ENCODE measurements around the gene CNOT6. TPM values are rescaled to one million over a fixed set of nuclear protein-coding genes. Genes with fewer than 3 reads are reported as not detected.
A peak's percentile ranks its signal among the peaks of the same experiment; 100 is the strongest.
"Not testable (repeated sequence)": the region's sequence is repeated elsewhere in the genome, so short reads cannot be mapped to it uniquely, and the experiment has no call there.

CNOT6 gene
- total RNA-seq, 1 donor from 2014 or later = 38.5 TPM

GRCh38 chr5:180498378-180498777 is 4.2 kb downstream of the CNOT6 start:
- TF ChIP-seq EZH2phosphoT487 (IDR thresholded peaks at IDR 0.05) (no peak), EZH2 (IDR thresholded peaks at IDR 0.05) (no peak)
- TF ChIP-seq, protein P1, sequence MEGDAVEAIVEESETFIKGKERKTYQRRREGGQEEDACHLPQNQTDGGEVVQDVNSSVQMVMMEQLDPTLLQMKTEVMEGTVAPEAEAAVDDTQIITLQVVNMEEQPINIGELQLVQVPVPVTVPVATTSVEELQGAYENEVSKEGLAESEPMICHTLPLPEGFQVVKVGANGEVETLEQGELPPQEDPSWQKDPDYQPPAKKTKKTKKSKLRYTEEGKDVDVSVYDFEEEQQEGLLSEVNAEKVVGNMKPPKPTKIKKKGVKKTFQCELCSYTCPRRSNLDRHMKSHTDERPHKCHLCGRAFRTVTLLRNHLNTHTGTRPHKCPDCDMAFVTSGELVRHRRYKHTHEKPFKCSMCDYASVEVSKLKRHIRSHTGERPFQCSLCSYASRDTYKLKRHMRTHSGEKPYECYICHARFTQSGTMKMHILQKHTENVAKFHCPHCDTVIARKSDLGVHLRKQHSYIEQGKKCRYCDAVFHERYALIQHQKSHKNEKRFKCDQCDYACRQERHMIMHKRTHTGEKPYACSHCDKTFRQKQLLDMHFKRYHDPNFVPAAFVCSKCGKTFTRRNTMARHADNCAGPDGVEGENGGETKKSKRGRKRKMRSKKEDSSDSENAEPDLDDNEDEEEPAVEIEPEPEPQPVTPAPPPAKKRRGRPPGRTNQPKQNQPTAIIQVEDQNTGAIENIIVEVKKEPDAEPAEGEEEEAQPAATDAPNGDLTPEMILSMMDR (IDR thresholded peaks at IDR 0.05) = no peak
- H3K36me3 Mint-ChIP-seq = peaks cover 31% of the 10 kb centered on the region
- no peak for DNase-seq (ENCODE audit: low spot score)
- Histone ChIP-seq H3K4me2 (no peak overlapping the region), H3K4me1 (peaks cover 16% of the 10 kb centered on the region), H3K9me3 (ENCODE audit: low read depth) (no peaks in the 10 kb centered on the region), H3K9ac (no peak overlapping the region), H4K20me1 (ENCODE audit: low read depth) (peaks cover 78% of the 10 kb centered on the region), H3K27ac (no peak overlapping the region), H3F3A (ENCODE audit: low read depth) (no peaks in the 10 kb centered on the region), H3K27me3 (no peaks in the 10 kb centered on the region), H3K36me3 (no peaks in the 10 kb centered on the region), H2AFZ (replicated peaks) (no peak overlapping the region), H3K4me3 (no peak overlapping the region), H3K79me2 (ENCODE audit: low read depth) (peaks cover 93% of the 10 kb centered on the region)
- peaks cover 6% of the 10 kb centered on the region for H3K27me3 Mint-ChIP-seq (ENCODE audit: insufficient read depth, low read depth)
- no peak overlapping the region for H3K4me3 Mint-ChIP-seq
- H3K9me3 Mint-ChIP-seq = peaks cover 13% of the 10 kb centered on the region
- H3K27ac Mint-ChIP-seq = no peak overlapping the region
- H3K4me1 Mint-ChIP-seq = peaks cover 15% of the 10 kb centered on the region

DNA sequence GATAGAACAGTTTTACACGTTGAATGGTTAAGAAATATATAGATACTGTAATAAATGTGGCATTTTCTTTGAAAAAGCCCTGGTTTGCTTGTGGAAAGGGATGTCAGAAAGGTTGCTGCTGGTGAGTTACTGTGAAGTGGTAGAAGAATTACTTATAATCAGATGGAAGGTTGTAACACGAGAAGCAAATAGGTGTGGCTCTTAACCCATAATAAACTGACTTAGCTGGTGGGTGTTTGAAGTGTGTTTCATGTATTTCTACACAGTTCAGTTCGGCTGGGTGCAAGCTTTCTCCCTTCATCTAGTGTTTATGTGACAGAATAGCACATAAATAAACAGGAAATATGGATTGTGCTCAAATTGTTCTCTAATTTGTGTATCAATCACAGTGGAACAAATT is 5.5 kb downstream of the CNOT6 start:
- no peak overlapping the region for H3K4me3 Mint-ChIP-seq
- Histone ChIP-seq H3F3A (ENCODE audit: low read depth) (no peaks in the 10 kb centered on the region), H4K20me1 (ENCODE audit: low read depth) (peaks cover 78% of the 10 kb centered on the region), H3K27ac (no peak overlapping the region), H3K79me2 (ENCODE audit: low read depth) (peaks cover 100% of the 10 kb centered on the region), H3K9me3 (ENCODE audit: low read depth) (no peaks in the 10 kb centered on the region), H3K27me3 (no peaks in the 10 kb centered on the region), H3K36me3 (no peaks in the 10 kb centered on the region), H3K4me2 (no peak overlapping the region), H2AFZ (replicated peaks) (no peak overlapping the region), H3K4me1 (peaks cover 15% of the 10 kb centered on the region), H3K9ac (no peak overlapping the region), H3K4me3 (no peak overlapping the region)
- peaks cover 16% of the 10 kb centered on the region for H3K9me3 Mint-ChIP-seq
- peaks cover 10% of the 10 kb centered on the region for H3K4me1 Mint-ChIP-seq
- peaks cover 4% of the 10 kb centered on the region for H3K27me3 Mint-ChIP-seq (ENCODE audit: insufficient read depth, low read depth)
- TF ChIP-seq, protein P1 (IDR thresholded peaks at IDR 0.05) = no peak
- TF ChIP-seq EZH2 (IDR thresholded peaks at IDR 0.05) (no peak), EZH2phosphoT487 (IDR thresholded peaks at IDR 0.05) (no peak)
- DNase-seq (ENCODE audit: low spot score) = no peak
- no peak overlapping the region for H3K27ac Mint-ChIP-seq
- peaks cover 37% of the 10 kb centered on the region for H3K36me3 Mint-ChIP-seq

GRCh38 chr5:180500300-180500699 is 6.1 kb downstream of the CNOT6 start:
- not testable (repeated sequence) for H3K9ac ChIP-seq; H3K27ac ChIP-seq; DNase-seq (ENCODE audit: low spot score); H3K27me3 Mint-ChIP-seq (ENCODE audit: insufficient read depth, low read depth); H3K9me3 ChIP-seq (ENCODE audit: low read depth); H3K4me3 Mint-ChIP-seq; H3K4me1 Mint-ChIP-seq; H3K4me2 ChIP-seq; H3K27me3 ChIP-seq; H3F3A ChIP-seq (ENCODE audit: low read depth); H2AFZ ChIP-seq (replicated peaks); H3K4me3 ChIP-seq; H3K27ac Mint-ChIP-seq; H3K36me3 ChIP-seq
- H3K9me3 Mint-ChIP-seq = peaks cover 16% of the 10 kb centered on the region
- peaks cover 36% of the 10 kb centered on the region for H3K36me3 Mint-ChIP-seq
- peaks cover 15% of the 10 kb centered on the region for H3K4me1 ChIP-seq
- peaks cover 73% of the 10 kb centered on the region for H4K20me1 ChIP-seq (ENCODE audit: low read depth)
- TF ChIP-seq, protein P1 (IDR thresholded peaks at IDR 0.05) = peak; percentile 6
- peaks cover 100% of the 10 kb centered on the region for H3K79me2 ChIP-seq (ENCODE audit: low read depth)
